H9 (cell line): ENCODE data around the gene LOC128125822.

Experiments
- DNase-seq: peaks from one replicate; pipeline ENCODE4 v3.0.0-alpha.2; 2017
- H2AFZ ChIP-seq: one replicate; pipeline ENCODE4 v1.6.1; 2013; ENCODE audit warnings: mild to moderate bottlenecking, low read length, control low read depth, moderate library complexity
- H2AK5ac ChIP-seq: 2 replicates; pipeline ENCODE4 v1.6.1; 2013; ENCODE audit warnings: low read length, control low read depth, mixed read lengths; ENCODE audit not compliant: insufficient read length
- H2BK120ac ChIP-seq: one replicate; pipeline ENCODE4 v1.6.1; 2013; ENCODE audit warnings: low read depth, mild to moderate bottlenecking, low read length, control low read depth, inconsistent platforms; ENCODE audit not compliant: poor library complexity, severe bottlenecking
- H2BK12ac ChIP-seq: 2 replicates; pipeline ENCODE4 v1.6.1; 2013; ENCODE audit warnings: low read length, control low read depth, mixed read lengths, low read depth; ENCODE audit not compliant: insufficient read length
- H2BK15ac ChIP-seq: 2 replicates; pipeline ENCODE4 v1.6.1; 2013; ENCODE audit warnings: low read depth, low read length, control low read depth
- H2BK20ac ChIP-seq: one replicate; pipeline ENCODE4 v1.6.1; 2013; ENCODE audit warnings: low read depth, mild to moderate bottlenecking, low read length, control low read depth, inconsistent platforms; ENCODE audit not compliant: poor library complexity, severe bottlenecking
- H2BK5ac ChIP-seq: 2 replicates; pipeline ENCODE4 v1.6.1; 2013; ENCODE audit warnings: low read length, control low read depth, mixed read lengths; ENCODE audit not compliant: insufficient read length
- H3K14ac ChIP-seq: 2 replicates; pipeline ENCODE4 v1.6.1; 2013; ENCODE audit warnings: low read length, control low read depth; ENCODE audit not compliant: insufficient read depth
- H3K18ac ChIP-seq: 2 replicates; pipeline ENCODE4 v1.6.1; 2013; ENCODE audit warnings: low read depth, mild to moderate bottlenecking, mixed read lengths, low read length, control low read depth; ENCODE audit not compliant: insufficient read length
- H3K23ac ChIP-seq: 2 replicates; pipeline ENCODE4 v1.6.1; 2013; ENCODE audit warnings: low read length, control low read depth, mixed read lengths, low read depth; ENCODE audit not compliant: insufficient read length
- H3K23me2 ChIP-seq: 2 replicates; pipeline ENCODE4 v1.6.1; 2013; ENCODE audit warnings: low read depth, mild to moderate bottlenecking, mixed read lengths, low read length, control low read depth; ENCODE audit not compliant: insufficient read length, poor library complexity, severe bottlenecking
- H3K27ac ChIP-seq: 2 replicates; pipeline ENCODE4 v1.5.1; 2013; ENCODE audit warnings: low read length, control low read depth, mixed read lengths, low read depth; ENCODE audit not compliant: insufficient read length
- H3K27me3 ChIP-seq: 2 replicates; pipeline ENCODE4 v1.6.1; 2013; ENCODE audit warnings: low read length, control low read depth, inconsistent platforms; ENCODE audit not compliant: insufficient read depth
- H3K4ac ChIP-seq: 2 replicates; pipeline ENCODE4 v1.6.1; 2013; ENCODE audit warnings: low read depth, mild to moderate bottlenecking, control low read depth, inconsistent platforms, low read length, moderate library complexity
- H3K4me1 ChIP-seq: 2 replicates; pipeline ENCODE4 v1.6.1; 2013; ENCODE audit warnings: low read length, control low read depth, inconsistent platforms; ENCODE audit not compliant: insufficient read depth
- H3K4me2 ChIP-seq: 2 replicates; pipeline ENCODE4 v1.6.1; 2013; ENCODE audit warnings: low read length, control low read depth, mixed read lengths; ENCODE audit not compliant: insufficient read length, insufficient read depth
- H3K56ac ChIP-seq: 2 replicates; pipeline ENCODE4 v1.6.1; 2013; ENCODE audit warnings: low read depth, mild to moderate bottlenecking, mixed read lengths, low read length, control low read depth; ENCODE audit not compliant: insufficient read length
- H3K79me1 ChIP-seq: 2 replicates; pipeline ENCODE4 v1.6.1; 2013; ENCODE audit warnings: low read depth, mild to moderate bottlenecking, moderate library complexity, low read length, control low read depth, inconsistent platforms; ENCODE audit not compliant: insufficient read depth, poor library complexity, severe bottlenecking
- H3K79me2 ChIP-seq: 2 replicates; pipeline ENCODE4 v1.6.1; 2013; ENCODE audit warnings: low read length, control low read depth, inconsistent platforms; ENCODE audit not compliant: insufficient read depth
- H3K9ac ChIP-seq: 2 replicates; pipeline ENCODE4 v1.6.1; 2013; ENCODE audit warnings: low read length, control low read depth, mixed read lengths; ENCODE audit not compliant: insufficient read length; ENCODE audit errors: extremely low read depth
- H3K9me3 ChIP-seq: one replicate; pipeline ENCODE4 v1.6.1; 2013; ENCODE audit warnings: low read depth, low read length, inconsistent platforms; ENCODE audit not compliant: control insufficient read depth
- H3T11ph ChIP-seq: one replicate; pipeline ENCODE4 v1.6.1; 2013; ENCODE audit warnings: mild to moderate bottlenecking, low read length, control low read depth, inconsistent platforms
- H4K20me1 ChIP-seq: one replicate; pipeline ENCODE4 v1.6.1; 2013; ENCODE audit not compliant: control insufficient read depth, insufficient read length, insufficient read depth
- H4K5ac ChIP-seq: 2 replicates; pipeline ENCODE4 v1.6.1; 2013; ENCODE audit warnings: low read depth, mild to moderate bottlenecking, mixed read lengths, low read length, control low read depth; ENCODE audit not compliant: insufficient read length
- H4K8ac ChIP-seq: replicated peaks from 2 replicates; pipeline ENCODE4 v1.6.1; 2013; ENCODE audit warnings: low read length, control low read depth, mixed read lengths, low read depth; ENCODE audit not compliant: insufficient read length
- H4K91ac ChIP-seq: 2 replicates; pipeline ENCODE4 v1.6.1; 2013; ENCODE audit warnings: low read depth, mild to moderate bottlenecking, moderate library complexity, mixed read lengths, low read length, control low read depth; ENCODE audit not compliant: insufficient read length
- H3K27ac Mint-ChIP-seq, 3 experiments: 2 replicates in 2 of 3; 3 replicates in 1 of 3; pipeline ENCODE4 v1.8.0; 2020 to 2021; ENCODE audit warnings: mixed read lengths in 3 of 3, mild to moderate bottlenecking in 1 of 3, moderate library complexity in 1 of 3
- H3K27me3 Mint-ChIP-seq: 2 replicates; pipeline ENCODE4 v1.8.0; 2021; ENCODE audit warnings: low read depth, mild to moderate bottlenecking, moderate library complexity, mixed read lengths
- H3K36me3 Mint-ChIP-seq, 3 experiments: 2 replicates in 2 of 3; 3 replicates in 1 of 3; pipeline ENCODE4 v1.8.0; 2020 to 2021; ENCODE audit warnings: low read depth in 3 of 3, mixed read lengths in 3 of 3; ENCODE audit not compliant: insufficient read depth in 1 of 3
- H3K4me1 Mint-ChIP-seq, 2 experiments: 2 replicates each; pipeline ENCODE4 v1.8.0; 2020; ENCODE audit warnings: mixed read lengths in 2 of 2
- H3K4me3 Mint-ChIP-seq, 2 experiments: 2 replicates in 1 of 2; 3 replicates in 1 of 2; pipeline ENCODE4 v1.8.0; 2020 to 2021; ENCODE audit warnings: mild to moderate bottlenecking in 2 of 2, mixed read lengths in 2 of 2, moderate library complexity in 1 of 2
- H3K9me3 Mint-ChIP-seq, 2 experiments: 2 replicates in 1 of 2; 3 replicates in 1 of 2; pipeline ENCODE4 v1.8.0; 2020; ENCODE audit warnings: mild to moderate bottlenecking in 2 of 2, mixed read lengths in 2 of 2, moderate library complexity in 1 of 2
- WGBS: extraction: QIAGEN DNeasy Blood & Tissue Kit; methylation state at CpG from one replicate; pipeline ENCODE4 v1.1.7; 2013; ENCODE audit warnings: missing lambda C conversion rate, low lambda C conversion rate, mixed read lengths; ENCODE audit not compliant: insufficient read length; ENCODE audit errors: extremely low coverage; 5-methylcytosine and 5-hydroxymethylcytosine counted together
- TF ChIP-seq, protein P1 (sequence below): fragments of 200-600 bp; sonication (generic); conservative IDR thresholded peaks from 3 replicates; pipeline ENCODE4 v1.8.0; 2021; ENCODE audit warnings: antibody characterized with exemption, mild to moderate bottlenecking

LOC128125822 gene

DNA sequence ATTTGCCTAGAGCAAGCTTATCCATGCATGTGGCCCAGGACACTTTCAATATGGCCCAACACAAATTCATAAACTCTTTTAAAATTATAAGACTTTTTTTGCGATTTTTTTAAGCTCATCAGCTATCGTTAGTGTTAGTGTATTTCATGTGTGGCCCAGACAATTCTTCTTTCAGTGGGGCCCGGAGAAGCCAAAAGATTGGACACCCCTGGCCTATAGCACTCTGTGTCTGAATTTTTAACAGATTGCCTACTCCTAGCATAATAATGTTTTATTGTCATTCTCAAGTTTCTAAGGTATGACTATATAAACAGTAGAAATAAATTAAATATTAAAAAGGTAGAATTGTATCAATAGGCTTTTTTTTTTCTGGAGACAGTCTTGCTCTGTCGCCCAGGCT, 48.6 kb upstream of the LOC128125822 start:
- no peaks in the 10 kb centered on the region for H3K4me1 Mint-ChIP-seq
- Histone ChIP-seq H2BK120ac (no peak overlapping the region), H3K14ac (no peak overlapping the region), H3T11ph (no peak overlapping the region), H4K20me1 (no peaks in the 10 kb centered on the region), H3K18ac (no peak overlapping the region), H3K56ac (no peak overlapping the region), H4K5ac (no peak overlapping the region), H3K9me3 (no peaks in the 10 kb centered on the region), H2AK5ac (no peak overlapping the region), H2BK15ac (no peak overlapping the region), H3K23ac (no peak overlapping the region), H3K4me2 (no peak overlapping the region), H4K91ac (no peak overlapping the region), H3K9ac (no peak overlapping the region), H3K4ac (no peak overlapping the region), H3K79me2 (no peaks in the 10 kb centered on the region), H3K79me1 (no peaks in the 10 kb centered on the region), H2BK5ac (no peak overlapping the region), H2BK12ac (no peak overlapping the region), H2BK20ac (no peak overlapping the region), H4K8ac (no peak overlapping the region), H3K23me2 (no peaks in the 10 kb centered on the region), H3K27me3 (no peaks in the 10 kb centered on the region), H3K27ac (no peak overlapping the region), H2AFZ (no peak overlapping the region), H3K4me1 (no peaks in the 10 kb centered on the region)
- H3K36me3 Mint-ChIP-seq = no peaks in the 10 kb centered on the region
- H3K4me3 Mint-ChIP-seq = no peak overlapping the region
- WGBS = no CpG with 5 or more reads among the region's 4 CpGs
- DNase-seq = no peak
- TF ChIP-seq, protein P1, sequence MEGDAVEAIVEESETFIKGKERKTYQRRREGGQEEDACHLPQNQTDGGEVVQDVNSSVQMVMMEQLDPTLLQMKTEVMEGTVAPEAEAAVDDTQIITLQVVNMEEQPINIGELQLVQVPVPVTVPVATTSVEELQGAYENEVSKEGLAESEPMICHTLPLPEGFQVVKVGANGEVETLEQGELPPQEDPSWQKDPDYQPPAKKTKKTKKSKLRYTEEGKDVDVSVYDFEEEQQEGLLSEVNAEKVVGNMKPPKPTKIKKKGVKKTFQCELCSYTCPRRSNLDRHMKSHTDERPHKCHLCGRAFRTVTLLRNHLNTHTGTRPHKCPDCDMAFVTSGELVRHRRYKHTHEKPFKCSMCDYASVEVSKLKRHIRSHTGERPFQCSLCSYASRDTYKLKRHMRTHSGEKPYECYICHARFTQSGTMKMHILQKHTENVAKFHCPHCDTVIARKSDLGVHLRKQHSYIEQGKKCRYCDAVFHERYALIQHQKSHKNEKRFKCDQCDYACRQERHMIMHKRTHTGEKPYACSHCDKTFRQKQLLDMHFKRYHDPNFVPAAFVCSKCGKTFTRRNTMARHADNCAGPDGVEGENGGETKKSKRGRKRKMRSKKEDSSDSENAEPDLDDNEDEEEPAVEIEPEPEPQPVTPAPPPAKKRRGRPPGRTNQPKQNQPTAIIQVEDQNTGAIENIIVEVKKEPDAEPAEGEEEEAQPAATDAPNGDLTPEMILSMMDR = no peak
- no peaks in the 10 kb centered on the region for H3K9me3 Mint-ChIP-seq
- no peaks in the 10 kb centered on the region; the same call in 1 of the 2 replicates for H3K27me3 Mint-ChIP-seq
- no peak overlapping the region for H3K27ac Mint-ChIP-seq
